ENCODE measurements around the gene CSNK1G1. TPM values are rescaled to one million over a fixed set of nuclear protein-coding genes. Genes with fewer than 3 reads are reported as not detected.
A peak's percentile ranks its signal among the peaks of the same experiment; 100 is the strongest.

CSNK1G1 gene
- total and polyA plus RNA-seq, 5 experiments from 2014 or later, result 14.8 to 25.4 (median 16.6) TPM

DNA sequence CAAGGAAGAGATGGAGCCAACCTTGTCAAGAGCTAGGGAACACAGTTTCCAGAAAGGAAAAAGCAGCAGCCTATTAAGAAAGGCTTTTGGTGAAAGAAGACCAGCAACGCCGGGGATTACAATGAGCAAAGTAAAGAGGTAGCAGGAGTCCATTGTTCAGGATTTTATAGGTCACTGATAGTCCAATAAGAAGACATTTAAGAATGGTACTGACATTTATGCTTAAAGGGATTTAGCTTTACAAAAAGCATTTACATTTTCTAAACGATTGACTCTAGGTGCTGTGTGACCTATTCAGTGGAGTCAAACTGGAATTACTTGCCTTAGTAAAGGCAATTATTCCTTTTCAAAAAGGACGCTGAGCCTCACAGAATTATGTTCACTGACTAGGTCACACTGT, 40.8 kb downstream of the CSNK1G1 start:
- DNase-seq (no peak), ATAC-seq (no peak)
- Mint-ChIP-seq H3K27ac (peak overlapping the region in 1 of 10 donors; percentile 35), H3K27me3 (no peaks in the 10 kb centered on the region), H3K36me3 (peaks cover 0 to 7% (median 2%) of the 10 kb centered on the region in 3 donors), H3K4me1 (peaks cover 14 to 22% (median 18%) of the 10 kb centered on the region in 4 donors), H3K9me3 (no peaks in the 10 kb centered on the region), H3K4me3 (no peak overlapping the region)
- POLR2A ChIA-PET, result no interaction called here

DNA sequence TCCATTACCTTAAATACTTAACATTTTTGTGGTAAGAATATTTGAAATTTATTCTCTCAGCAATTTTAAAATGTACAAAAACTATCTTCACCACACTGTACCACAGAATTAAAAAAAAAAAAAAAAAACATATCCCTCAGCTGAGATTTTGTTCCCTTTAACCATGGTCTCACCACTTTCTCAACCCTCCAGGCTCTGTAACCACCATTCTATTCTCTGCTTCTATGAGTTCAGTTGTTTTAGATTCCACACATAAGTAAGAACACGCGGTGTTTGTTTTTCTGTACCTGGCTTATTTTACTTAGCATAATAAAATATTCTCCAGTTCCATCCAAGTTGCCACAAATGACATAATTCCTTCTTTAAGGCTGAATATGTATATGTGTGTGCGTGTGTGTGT, 41.5 kb downstream of the CSNK1G1 start:
- Mint-ChIP-seq H3K4me1 (peaks cover 15 to 24% (median 18%) of the 10 kb centered on the region in 4 donors), H3K9me3 (no peaks in the 10 kb centered on the region), H3K27ac (peak overlapping the region in 1 of 10 donors; percentile 9), H3K36me3 (peaks cover 0 to 7% (median 2%) of the 10 kb centered on the region in 3 donors), H3K4me3 (no peak overlapping the region), H3K27me3 (no peaks in the 10 kb centered on the region)
- ATAC-seq (no peak), DNase-seq (no peak)
- POLR2A ChIA-PET, result no interaction called here

DNA sequence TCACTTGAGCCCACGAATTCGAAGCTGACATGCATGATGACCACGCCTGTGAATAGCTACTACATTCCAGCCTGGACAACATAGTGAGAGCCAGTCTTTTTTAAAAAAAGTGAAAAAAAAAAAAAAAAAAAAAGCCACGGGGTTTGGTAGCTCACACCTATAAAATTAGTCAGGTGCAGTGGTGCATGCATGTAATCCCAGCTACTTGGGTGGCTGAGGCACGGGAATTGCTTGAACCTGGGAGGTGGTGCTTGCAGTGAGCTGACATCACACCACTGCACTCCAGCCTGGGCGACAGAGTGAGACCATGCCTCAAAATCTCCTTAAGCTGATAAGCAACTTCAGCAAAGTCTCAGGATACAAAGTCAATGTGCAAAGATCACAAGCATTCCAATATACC, 44.4 kb downstream of the CSNK1G1 start:
- H3K27ac Mint-ChIP-seq, result no peak overlapping the region
- peaks cover 5 to 9% (median 8%) of the 10 kb centered on the region in 3 donors for H3K36me3 Mint-ChIP-seq
- DNase-seq, result no peak
- H3K9me3 Mint-ChIP-seq, result no peaks in the 10 kb centered on the region
- POLR2A ChIA-PET, result interaction anchor here (0.7 kb wide), 1 partner anchor 550 kb away, joined by 5 read pairs; no protein-coding TSS in a partner anchor
- H3K4me1 Mint-ChIP-seq, result peaks cover 16 to 33% (median 21%) of the 10 kb centered on the region in 4 donors
- no peaks in the 10 kb centered on the region for H3K27me3 Mint-ChIP-seq
- ATAC-seq, result no peak
- no peak overlapping the region for H3K4me3 Mint-ChIP-seq

DNA sequence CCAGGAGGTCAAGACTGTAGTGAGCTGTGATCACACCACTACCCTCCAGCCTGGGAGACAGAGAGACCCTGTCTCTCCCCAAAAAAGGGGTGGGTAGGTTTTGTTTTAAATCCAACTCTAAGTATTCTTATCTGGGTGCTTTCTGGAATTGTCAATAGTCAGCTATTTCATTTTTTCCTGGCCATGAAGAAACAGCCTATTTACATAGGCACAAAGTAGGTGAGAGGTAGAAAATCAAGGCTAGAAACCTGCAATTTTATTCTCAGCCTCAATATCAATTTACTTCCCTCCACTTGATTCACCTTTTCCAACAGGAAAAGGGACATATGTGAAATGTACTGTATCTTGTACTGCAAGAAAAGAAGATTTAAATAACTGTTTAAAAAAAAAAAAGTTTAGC, 45.9 kb downstream of the CSNK1G1 start:
- peaks cover 5 to 8% (median 8%) of the 10 kb centered on the region in 3 donors for H3K36me3 Mint-ChIP-seq
- ATAC-seq (no peak), DNase-seq (no peak)
- no peaks in the 10 kb centered on the region for H3K27me3 Mint-ChIP-seq
- peak overlapping the region in 3 of 10 donors; percentile 24 to 52 (median 25) for H3K27ac Mint-ChIP-seq
- POLR2A ChIA-PET, result interaction anchor here (0.6 kb wide), 1 partner anchor 167 kb away, joined by 3 read pairs; no protein-coding TSS in a partner anchor
- peaks cover 16 to 30% (median 24%) of the 10 kb centered on the region in 4 donors for H3K4me1 Mint-ChIP-seq
- H3K4me3 Mint-ChIP-seq, result no peak overlapping the region
- no peaks in the 10 kb centered on the region for H3K9me3 Mint-ChIP-seq

DNA sequence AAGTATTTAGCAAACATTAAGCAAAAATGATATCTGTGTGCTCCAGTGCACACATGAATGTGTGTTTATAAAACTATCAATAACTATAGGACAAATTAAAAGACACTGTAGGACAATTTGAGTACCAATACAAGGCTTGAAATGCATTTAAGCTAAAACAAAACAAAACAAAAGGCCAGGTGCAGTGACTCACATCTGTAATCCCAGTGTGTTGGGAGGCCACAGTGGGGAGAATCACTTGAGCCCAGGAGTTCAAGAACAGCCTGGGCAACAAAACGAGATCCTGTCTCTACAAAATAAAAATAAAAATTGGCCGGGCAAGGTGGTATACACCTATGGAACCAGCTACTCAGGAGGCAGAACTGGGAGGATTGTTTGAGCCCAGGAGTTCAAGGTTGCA, 50.7 kb downstream of the CSNK1G1 start:
- H3K4me1 Mint-ChIP-seq, result peaks cover 0 to 27% (median 9%) of the 10 kb centered on the region in 4 donors
- peaks cover 7 to 29% (median 14%) of the 10 kb centered on the region in 3 donors for H3K36me3 Mint-ChIP-seq
- no peaks in the 10 kb centered on the region for H3K9me3 Mint-ChIP-seq
- H3K27ac Mint-ChIP-seq, result no peak overlapping the region
- H3K27me3 Mint-ChIP-seq, result no peaks in the 10 kb centered on the region
- DNase-seq, result no peak
- no peak for ATAC-seq
- POLR2A ChIA-PET, result no interaction called here
- no peak overlapping the region for H3K4me3 Mint-ChIP-seq

DNA sequence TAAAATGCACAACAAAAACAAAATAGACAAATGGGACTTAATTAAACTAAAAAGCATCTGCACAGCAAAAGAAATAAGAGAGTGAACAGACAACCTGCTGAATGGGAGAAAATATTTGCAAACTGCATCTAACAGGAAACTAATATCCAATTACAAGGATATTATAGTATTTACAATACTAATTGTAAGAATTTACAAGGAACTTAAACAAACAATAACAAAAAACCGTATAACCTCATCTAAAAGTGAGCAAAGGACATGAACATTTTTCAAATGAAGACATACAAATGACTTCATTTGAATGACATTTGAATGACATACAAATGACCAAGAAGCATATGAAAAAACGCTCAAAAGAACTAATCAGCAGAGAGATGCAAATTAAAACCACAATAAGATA, 66.4 kb downstream of the CSNK1G1 start:
- no peaks in the 10 kb centered on the region for H3K27me3 Mint-ChIP-seq
- ATAC-seq, result no peak
- peaks cover 0 to 27% (median 4%) of the 10 kb centered on the region in 3 donors for H3K36me3 Mint-ChIP-seq

DNA sequence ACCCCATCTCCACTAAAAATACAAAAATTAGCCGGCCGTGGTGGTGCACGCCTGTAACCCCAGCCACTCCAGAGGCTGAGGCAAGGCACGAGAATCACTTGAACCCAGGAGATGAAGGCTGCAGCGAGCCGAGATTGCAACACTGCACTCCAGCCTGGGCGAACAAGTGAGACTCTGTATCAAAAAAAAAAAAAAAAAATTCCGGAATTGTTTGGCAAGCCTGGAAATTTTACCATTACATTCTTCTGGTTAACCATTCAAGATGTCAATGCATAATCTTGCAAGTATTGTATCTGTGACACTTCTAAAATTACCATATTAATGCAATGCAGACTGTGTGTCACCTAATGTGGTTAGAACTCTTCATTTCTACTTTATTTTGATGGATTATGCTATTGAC, 67.0 kb downstream of the CSNK1G1 start:
- no peak for ATAC-seq
- Mint-ChIP-seq H3K4me3 (no peak overlapping the region), H3K27me3 (no peaks in the 10 kb centered on the region), H3K9me3 (no peaks in the 10 kb centered on the region), H3K36me3 (peaks cover 0 to 29% (median 6%) of the 10 kb centered on the region in 3 donors), H3K27ac (no peak overlapping the region), H3K4me1 (peaks cover 10 to 30% (median 17%) of the 10 kb centered on the region in 4 donors)
- no peak for DNase-seq
- POLR2A ChIA-PET, result no interaction called here

More for the DNA sequence above, 66.4 kb downstream of the CSNK1G1 start:
- Mint-ChIP-seq H3K27ac (no peak overlapping the region), H3K4me3 (no peak overlapping the region), H3K9me3 (no peaks in the 10 kb centered on the region), H3K4me1 (peaks cover 10 to 30% (median 18%) of the 10 kb centered on the region in 4 donors)
- POLR2A ChIA-PET, result no interaction called here
- DNase-seq, result no peak

DNA sequence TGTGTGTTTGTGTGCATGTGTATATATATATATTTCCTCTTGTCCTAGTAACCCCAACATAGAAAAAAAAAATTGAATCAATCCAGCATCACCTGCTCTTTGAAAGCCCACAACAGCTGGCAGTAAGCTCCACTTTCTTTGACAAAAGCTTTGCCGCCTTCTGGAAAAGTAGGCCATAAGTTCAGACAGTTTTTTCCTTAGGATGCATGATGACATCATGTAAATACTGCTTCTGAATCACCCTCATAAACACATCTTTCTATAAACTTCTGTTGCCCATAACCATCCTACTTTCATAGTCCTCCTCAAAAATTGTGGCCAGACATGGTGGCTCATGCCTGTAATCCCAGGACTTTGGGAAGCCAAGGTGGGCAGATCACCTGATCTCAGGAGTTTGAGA, 67.4 kb downstream of the CSNK1G1 start:
- H3K27ac Mint-ChIP-seq, result no peak overlapping the region
- POLR2A ChIA-PET, result no interaction called here
- no peaks in the 10 kb centered on the region for H3K9me3 Mint-ChIP-seq
- no peak for ATAC-seq
- H3K4me3 Mint-ChIP-seq, result no peak overlapping the region
- DNase-seq, result no peak
- H3K27me3 Mint-ChIP-seq, result no peaks in the 10 kb centered on the region
- peaks cover 0 to 29% (median 7%) of the 10 kb centered on the region in 3 donors for H3K36me3 Mint-ChIP-seq
- H3K4me1 Mint-ChIP-seq, result peaks cover 10 to 29% (median 18%) of the 10 kb centered on the region in 4 donors

DNA sequence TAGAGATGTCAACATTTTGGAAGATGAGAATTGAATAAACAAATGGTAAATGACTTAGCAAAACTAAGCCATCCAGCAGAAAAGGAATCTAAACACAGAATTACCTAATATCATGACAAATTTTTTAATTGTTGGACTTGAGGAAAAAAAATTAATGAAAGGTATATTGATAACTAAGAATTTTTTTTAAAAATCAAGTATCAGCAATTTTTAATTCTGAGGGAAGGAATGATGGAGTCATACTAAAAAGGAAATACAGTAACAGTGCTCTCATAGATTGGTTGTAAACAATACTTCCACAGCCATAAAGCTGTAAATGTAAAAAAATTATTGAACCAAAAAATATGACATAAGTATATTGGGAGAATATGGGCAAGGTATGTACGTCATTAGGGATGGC, 68.0 kb downstream of the CSNK1G1 start:
- peaks cover 9 to 23% (median 14%) of the 10 kb centered on the region in 4 donors for H3K4me1 Mint-ChIP-seq
- no peaks in the 10 kb centered on the region for H3K9me3 Mint-ChIP-seq
- H3K4me3 Mint-ChIP-seq, result no peak overlapping the region
- ATAC-seq, result no peak
- peak overlapping the region in 1 of 10 donors; percentile 3 for H3K27ac Mint-ChIP-seq
- peaks cover 0 to 24% (median 7%) of the 10 kb centered on the region in 3 donors for H3K36me3 Mint-ChIP-seq
- no peaks in the 10 kb centered on the region for H3K27me3 Mint-ChIP-seq
- DNase-seq, result no peak
- POLR2A ChIA-PET, result no interaction called here

DNA sequence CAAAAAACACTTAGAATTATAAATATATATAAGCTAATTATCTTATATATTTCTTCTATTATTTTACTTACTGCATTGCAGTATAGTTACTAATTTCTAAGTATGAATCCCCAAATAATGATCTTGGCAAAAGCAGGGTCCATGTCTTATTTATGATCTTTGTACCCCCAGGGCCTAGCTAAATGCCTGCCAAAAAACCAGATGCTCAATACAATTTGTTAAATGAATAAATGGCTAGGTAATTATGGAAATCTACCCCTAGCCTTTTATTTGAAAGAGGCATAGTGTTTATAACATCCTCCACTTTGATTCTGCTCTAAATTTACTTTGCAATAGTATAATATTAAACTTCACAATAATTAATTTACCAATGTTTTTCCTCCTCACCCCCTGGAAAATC, 69.5 kb downstream of the CSNK1G1 start:
- DNase-seq, result no peak
- peaks cover 8 to 21% (median 13%) of the 10 kb centered on the region in 4 donors for H3K4me1 Mint-ChIP-seq
- H3K4me3 Mint-ChIP-seq, result no peak overlapping the region
- ATAC-seq, result no peak
- H3K36me3 Mint-ChIP-seq, result peaks cover 0 to 18% (median 7%) of the 10 kb centered on the region in 3 donors
- H3K27me3 Mint-ChIP-seq, result no peaks in the 10 kb centered on the region
- POLR2A ChIA-PET, result no interaction called here
- no peak overlapping the region for H3K27ac Mint-ChIP-seq
- H3K9me3 Mint-ChIP-seq, result no peaks in the 10 kb centered on the region

DNA sequence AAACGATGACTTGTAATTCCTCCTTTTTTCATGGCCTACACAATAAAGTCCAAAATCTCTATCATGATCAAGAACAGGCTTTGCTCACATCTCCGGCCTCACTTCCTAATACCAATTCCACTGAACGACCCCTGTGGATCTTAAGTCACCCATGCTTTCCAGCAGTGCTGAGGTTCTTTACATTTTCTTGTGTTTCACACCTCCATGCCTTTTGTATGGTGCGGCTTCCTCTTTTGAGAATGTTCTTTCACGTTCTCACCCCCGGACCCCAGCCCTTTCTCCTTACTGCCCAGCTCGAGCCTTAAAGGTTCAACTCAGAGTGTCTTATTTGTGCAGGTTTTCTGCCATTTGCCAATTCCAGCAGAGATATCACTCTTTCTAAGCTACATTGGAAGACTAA, 70.1 kb downstream of the CSNK1G1 start:
- POLR2A ChIA-PET, result no interaction called here
- H3K27ac Mint-ChIP-seq, result peak overlapping the region in 1 of 10 donors; percentile 43
- no peaks in the 10 kb centered on the region for H3K9me3 Mint-ChIP-seq
- H3K36me3 Mint-ChIP-seq, result peaks cover 0 to 18% (median 5%) of the 10 kb centered on the region in 3 donors
- ATAC-seq (no peak), DNase-seq (no peak)
- H3K4me3 Mint-ChIP-seq, result no peak overlapping the region
- peaks cover 8 to 21% (median 13%) of the 10 kb centered on the region in 4 donors for H3K4me1 Mint-ChIP-seq
- H3K27me3 Mint-ChIP-seq, result no peaks in the 10 kb centered on the region

DNA sequence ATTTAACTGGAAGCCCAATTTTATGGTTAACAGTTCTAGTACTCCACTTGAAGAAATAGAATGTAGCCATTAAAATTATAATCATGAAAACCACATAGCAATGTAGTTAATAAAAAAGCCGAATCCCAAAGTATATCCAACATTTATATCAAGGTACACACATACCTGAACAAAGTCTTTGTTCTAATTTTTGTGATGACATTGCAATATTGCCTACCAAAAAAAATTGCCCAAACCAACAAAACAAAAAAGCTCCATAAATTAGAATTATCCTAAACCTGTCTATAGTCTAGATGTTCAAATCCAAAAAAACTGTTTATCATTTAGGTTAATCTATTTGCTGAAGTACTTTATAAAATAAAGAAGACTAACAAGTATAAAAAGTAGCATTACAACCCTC, 70.8 kb downstream of the CSNK1G1 start:
- peaks cover 8 to 21% (median 14%) of the 10 kb centered on the region in 4 donors for H3K4me1 Mint-ChIP-seq
- no peak for ATAC-seq
- no peaks in the 10 kb centered on the region for H3K9me3 Mint-ChIP-seq
- no peak overlapping the region for H3K27ac Mint-ChIP-seq
- H3K4me3 Mint-ChIP-seq, result no peak overlapping the region
- POLR2A ChIA-PET, result no interaction called here
- no peak for DNase-seq
- peaks cover 0 to 16% (median 3%) of the 10 kb centered on the region in 3 donors for H3K36me3 Mint-ChIP-seq
- no peaks in the 10 kb centered on the region for H3K27me3 Mint-ChIP-seq

DNA sequence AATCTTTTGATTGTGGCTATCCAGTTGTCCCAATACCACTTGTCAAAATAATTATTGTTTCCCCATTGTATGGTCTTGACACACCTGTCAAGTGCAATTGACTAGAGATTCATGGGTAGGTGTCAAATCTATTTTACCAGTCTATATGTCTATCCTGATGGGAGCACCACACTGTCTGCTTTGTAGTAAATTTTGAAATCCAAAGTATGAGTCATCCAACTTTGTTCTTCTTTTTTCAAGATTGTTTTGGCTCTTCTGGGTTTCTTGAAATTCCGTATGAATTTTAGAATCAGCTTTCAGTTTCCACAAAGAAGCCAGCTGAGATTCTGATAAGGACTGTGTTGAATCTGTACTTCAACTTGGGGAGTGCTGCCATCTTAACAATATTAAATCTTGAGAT, 71.9 kb downstream of the CSNK1G1 start:
- H3K4me3 Mint-ChIP-seq, result no peak overlapping the region
- H3K36me3 Mint-ChIP-seq, result peaks cover 0 to 11% (median 3%) of the 10 kb centered on the region in 3 donors
- no peak overlapping the region for H3K27ac Mint-ChIP-seq
- H3K4me1 Mint-ChIP-seq, result peaks cover 8 to 14% (median 12%) of the 10 kb centered on the region in 4 donors
- no peaks in the 10 kb centered on the region for H3K27me3 Mint-ChIP-seq
- no peak for ATAC-seq
- DNase-seq, result no peak
- H3K9me3 Mint-ChIP-seq, result no peaks in the 10 kb centered on the region
- POLR2A ChIA-PET, result no interaction called here

DNA sequence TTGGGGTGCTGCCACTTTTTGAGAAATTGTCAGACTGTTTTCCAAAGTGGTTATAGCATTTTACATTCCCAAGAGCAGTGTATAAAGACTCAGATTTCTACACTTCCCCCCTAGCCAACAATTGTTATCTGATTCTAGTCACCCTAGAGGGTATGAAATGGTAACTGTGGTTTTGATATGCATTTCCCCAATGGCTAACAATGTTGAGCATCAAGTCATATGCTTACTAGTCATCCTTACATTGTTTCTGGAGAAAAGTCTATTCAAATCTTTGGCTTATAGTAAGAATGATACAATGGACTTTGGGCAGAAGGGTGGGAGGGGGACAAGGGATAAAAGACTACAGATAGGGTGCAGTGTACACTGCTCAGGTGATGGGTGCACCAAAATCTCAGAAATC, 73.3 kb downstream of the CSNK1G1 start:
- Mint-ChIP-seq H3K4me1 (peaks cover 6 to 10% (median 7%) of the 10 kb centered on the region in 4 donors), H3K4me3 (no peak overlapping the region), H3K27me3 (no peaks in the 10 kb centered on the region), H3K36me3 (peaks cover 0 to 11% (median 4%) of the 10 kb centered on the region in 3 donors), H3K27ac (no peak overlapping the region), H3K9me3 (no peaks in the 10 kb centered on the region)
- ATAC-seq, result no peak
- no peak for DNase-seq
- POLR2A ChIA-PET, result no interaction called here

Data from naive thymus-derived CD8-positive, alpha-beta T cell (primary cell).